Activated naive CD8-positive, alpha-beta T cell treated with anti-CD3 and anti-CD28 coated beads, Interleukin-2, amount 10 ng/mL, durations not matched to agents 7 days and 5 days (primary cell): ENCODE measurements around the gene SEC14L1. TPM values are rescaled to one million over a fixed set of nuclear protein-coding genes. Genes with fewer than 3 reads are reported as not detected.

Experiments
- ATAC-seq: fragments of 150-1000 bp; cut with Tn5 transposase; one replicate; pipeline ENCODE4 v1.10.0; 2021; ENCODE audit warnings: low read depth, moderate library complexity
- POLR2A ChIA-PET: fragments of 350-600 bp; sonication (Branson Sonifier 250); formaldehyde crosslinking; loops from one replicate; lab custom pipeline; 2021; ENCODE audit warnings: antibody characterized with exemption; lab: Charles Lee
- DNase-seq: peaks from one replicate; pipeline ENCODE4 v3.0.0; 2021
- H3K27ac Mint-ChIP-seq: one replicate; pipeline ENCODE4 v1.8.0; 2022; ENCODE audit warnings: mild to moderate bottlenecking, mixed read lengths
- H3K27me3 Mint-ChIP-seq: one replicate; pipeline ENCODE4 v1.8.0; 2022; ENCODE audit warnings: mild to moderate bottlenecking, moderate library complexity, mixed read lengths
- H3K36me3 Mint-ChIP-seq: one replicate; pipeline ENCODE4 v1.8.0; 2021; ENCODE audit warnings: mild to moderate bottlenecking, mixed read lengths
- H3K4me1 Mint-ChIP-seq: one replicate; pipeline ENCODE4 v1.8.0; 2021; ENCODE audit warnings: mixed read lengths
- H3K4me3 Mint-ChIP-seq: one replicate; pipeline ENCODE4 v1.8.0; 2022; ENCODE audit warnings: mild to moderate bottlenecking, moderate library complexity, mixed read lengths
- H3K9me3 Mint-ChIP-seq: one replicate; pipeline ENCODE4 v1.8.0; 2021; ENCODE audit warnings: mixed read lengths
- total RNA-seq, 2 experiments: library from RNA; stranded (reverse); gene quantifications; one replicate each; pipeline ENCODE4 v1.2.3, GENCODE V29; 2021

Gene SEC14L1
- total RNA-seq, 2 experiments from 2014 or later, result 74.6 to 77.5 TPM

- Mint-ChIP-seq H3K4me3 (no peak overlapping the region), H3K4me1 (peaks cover 44% of the 10 kb centered on the region), H3K9me3 (peaks cover 7% of the 10 kb centered on the region), H3K27me3 (no peaks in the 10 kb centered on the region), H3K27ac (peak overlapping the region; percentile 4), H3K36me3 (peaks cover 52% of the 10 kb centered on the region)
- POLR2A ChIA-PET, result no interaction called here
- DNase-seq, result no peak
- no peak for ATAC-seq
Observed at GRCh38 chr17:77163001-77163400, 22.2 kb downstream of the SEC14L1 start.

GRCh38 chr17:77163511-77164280 lies 22.9 kb downstream of the SEC14L1 start:
- no peaks in the 10 kb centered on the region for H3K27me3 Mint-ChIP-seq
- no peak overlapping the region for H3K4me3 Mint-ChIP-seq
- H3K27ac Mint-ChIP-seq, result peak overlapping the region; percentile 55
- DNase-seq, result no peak
- H3K36me3 Mint-ChIP-seq, result peaks cover 54% of the 10 kb centered on the region
- H3K4me1 Mint-ChIP-seq, result peaks cover 42% of the 10 kb centered on the region
- ATAC-seq, result no peak
- POLR2A ChIA-PET, result interaction anchor here (1.1 to 1.2 kb wide), 2 partner anchors 20 to 23 kb away, joined by 4 read pairs; partner anchors contain the start of gene SEC14L1
- peaks cover 9% of the 10 kb centered on the region for H3K9me3 Mint-ChIP-seq

GRCh38 chr17:77164483-77165091 lies 23.8 kb downstream of the SEC14L1 start:
- DNase-seq (no peak), ATAC-seq (no peak)
- Mint-ChIP-seq H3K27ac (peak overlapping the region; percentile 76), H3K4me1 (peaks cover 42% of the 10 kb centered on the region), H3K27me3 (no peaks in the 10 kb centered on the region), H3K9me3 (peaks cover 11% of the 10 kb centered on the region), H3K36me3 (peaks cover 63% of the 10 kb centered on the region), H3K4me3 (peak overlapping the region; percentile 44)
- POLR2A ChIA-PET, result interaction anchor here (0.6 to 1.2 kb wide), 3 partner anchors 19 to 74 kb away, joined by 4 read pairs; partner anchors contain the start of gene SEC14L1

- Mint-ChIP-seq H3K36me3 (peaks cover 70% of the 10 kb centered on the region), H3K27ac (peak overlapping the region; percentile 76), H3K4me3 (peak overlapping the region; percentile 44), H3K27me3 (no peaks in the 10 kb centered on the region), H3K4me1 (peaks cover 41% of the 10 kb centered on the region), H3K9me3 (peaks cover 18% of the 10 kb centered on the region)
- POLR2A ChIA-PET, result no interaction called here
- DNase-seq (no peak), ATAC-seq (no peak)
Observed at GRCh38 chr17:77165577-77165976, 24.8 kb downstream of the SEC14L1 start.

DNA sequence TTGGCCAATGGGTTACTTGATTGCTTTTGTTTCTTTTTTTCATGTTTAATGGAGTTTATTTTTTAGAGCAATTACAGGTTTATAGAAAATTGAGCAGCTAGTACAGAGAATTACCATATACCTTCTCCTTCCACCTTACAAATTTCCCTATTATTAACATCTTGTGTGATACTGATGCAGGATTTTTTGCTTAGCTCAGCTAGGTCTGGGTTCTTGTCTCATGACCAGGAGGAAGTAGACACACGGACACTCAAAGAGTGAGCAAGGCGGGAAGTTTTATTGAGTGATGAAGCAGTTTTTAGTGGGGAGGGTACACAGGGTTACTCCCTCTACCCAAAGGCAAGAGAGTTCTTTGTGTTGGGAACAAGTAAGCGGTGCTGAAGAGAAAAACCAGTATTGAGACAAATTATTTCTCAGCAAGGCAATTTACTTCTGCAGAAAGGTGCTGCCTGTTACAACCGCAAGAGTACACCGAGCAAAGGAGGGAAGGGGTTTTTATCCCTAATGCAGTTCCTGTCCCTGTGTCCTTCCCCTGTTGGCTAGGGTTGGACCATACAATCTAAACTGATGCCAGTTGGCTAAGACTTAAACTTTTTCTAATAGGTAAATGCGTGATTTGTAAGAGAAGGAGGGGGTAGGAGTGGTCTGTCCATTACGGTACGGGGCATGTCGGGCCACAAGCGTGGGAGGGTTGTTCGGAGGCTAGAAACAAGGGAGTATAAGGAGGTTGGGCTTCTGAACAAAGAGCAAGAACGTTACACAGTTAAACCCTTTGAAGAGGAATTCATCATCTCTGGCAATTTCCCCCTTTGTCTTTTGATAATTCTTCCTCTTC lies 26.9 kb downstream of the SEC14L1 start:
- POLR2A ChIA-PET, result interaction anchor here (1.4 kb wide), 1 partner anchor 18 kb away, joined by 3 read pairs; no protein-coding TSS in a partner anchor
- H3K4me1 Mint-ChIP-seq, result peaks cover 29% of the 10 kb centered on the region
- peaks cover 82% of the 10 kb centered on the region for H3K36me3 Mint-ChIP-seq
- H3K4me3 Mint-ChIP-seq, result no peak overlapping the region
- no peak overlapping the region for H3K27ac Mint-ChIP-seq
- no peaks in the 10 kb centered on the region for H3K27me3 Mint-ChIP-seq
- no peak for ATAC-seq
- DNase-seq, result no peak
- peaks cover 24% of the 10 kb centered on the region for H3K9me3 Mint-ChIP-seq

DNA sequence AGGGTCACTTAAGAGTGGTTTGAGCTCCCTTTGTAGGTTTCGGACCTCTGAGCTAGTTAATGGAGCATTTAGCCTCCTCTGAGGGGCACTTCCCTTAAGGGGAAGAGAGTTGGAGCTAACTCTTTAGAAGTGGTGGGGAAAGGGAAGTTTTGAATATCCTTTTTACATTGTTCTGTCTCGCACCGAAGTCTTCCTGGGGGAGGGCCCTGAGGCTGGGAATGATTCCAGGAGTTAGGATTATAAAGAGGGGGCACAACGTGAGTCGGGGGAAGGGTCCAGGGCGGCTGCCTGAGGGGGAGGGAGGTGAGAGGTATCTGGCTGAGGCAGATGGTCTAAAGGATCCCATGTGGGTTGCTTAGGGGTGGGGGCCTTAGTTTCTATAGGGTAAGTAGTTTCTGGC lies 32.3 kb downstream of the SEC14L1 start:
- POLR2A ChIA-PET, result no interaction called here
- peaks cover 36% of the 10 kb centered on the region for H3K9me3 Mint-ChIP-seq
- H3K4me1 Mint-ChIP-seq, result peaks cover 7% of the 10 kb centered on the region
- H3K27me3 Mint-ChIP-seq, result no peaks in the 10 kb centered on the region
- no peak overlapping the region for H3K27ac Mint-ChIP-seq
- H3K36me3 Mint-ChIP-seq, result peaks cover 82% of the 10 kb centered on the region
- H3K4me3 Mint-ChIP-seq, result no peak overlapping the region
- ATAC-seq (no peak), DNase-seq (no peak)

- H3K27ac Mint-ChIP-seq, result no peak overlapping the region
- POLR2A ChIA-PET, result no interaction called here
- no peak for DNase-seq
- H3K36me3 Mint-ChIP-seq, result peaks cover 73% of the 10 kb centered on the region
- no peak for ATAC-seq
- H3K27me3 Mint-ChIP-seq, result no peaks in the 10 kb centered on the region
- H3K9me3 Mint-ChIP-seq, result peaks cover 29% of the 10 kb centered on the region
- H3K4me1 Mint-ChIP-seq, result peaks cover 14% of the 10 kb centered on the region
- H3K4me3 Mint-ChIP-seq, result no peak overlapping the region
Observed at GRCh38 chr17:77174928-77175661, 34.3 kb downstream of the SEC14L1 start.

GRCh38 chr17:77177002-77177741 lies 36.4 kb downstream of the SEC14L1 start:
- H3K27ac Mint-ChIP-seq, result no peak overlapping the region
- DNase-seq (no peak), ATAC-seq (no peak)
- peaks cover 31% of the 10 kb centered on the region for H3K4me1 Mint-ChIP-seq
- peaks cover 23% of the 10 kb centered on the region for H3K9me3 Mint-ChIP-seq
- no peak overlapping the region for H3K4me3 Mint-ChIP-seq
- no peaks in the 10 kb centered on the region for H3K27me3 Mint-ChIP-seq
- POLR2A ChIA-PET, result interaction anchor here (0.6 to 1.2 kb wide), 2 partner anchors 11 to 35 kb away, joined by 3 to 6 read pairs; no protein-coding TSS in a partner anchor
- peaks cover 65% of the 10 kb centered on the region for H3K36me3 Mint-ChIP-seq

GRCh38 chr17:77178050-77178449 lies 37.3 kb downstream of the SEC14L1 start:
- Mint-ChIP-seq H3K4me3 (no peak overlapping the region), H3K9me3 (peaks cover 17% of the 10 kb centered on the region), H3K36me3 (peaks cover 58% of the 10 kb centered on the region), H3K27me3 (no peaks in the 10 kb centered on the region), H3K4me1 (peaks cover 39% of the 10 kb centered on the region), H3K27ac (no peak overlapping the region)
- no peak for ATAC-seq
- POLR2A ChIA-PET, result interaction anchor here (1.2 to 1.3 kb wide), 2 partner anchors 11 to 38 kb away, joined by 3 to 6 read pairs; partner anchors contain the start of gene SEC14L1
- no peak for DNase-seq

GRCh38 chr17:77178563-77178962 lies 37.8 kb downstream of the SEC14L1 start:
- Mint-ChIP-seq H3K36me3 (peaks cover 53% of the 10 kb centered on the region), H3K9me3 (peaks cover 12% of the 10 kb centered on the region), H3K27ac (no peak overlapping the region), H3K4me1 (peaks cover 43% of the 10 kb centered on the region), H3K4me3 (no peak overlapping the region), H3K27me3 (no peaks in the 10 kb centered on the region)
- POLR2A ChIA-PET, result interaction anchor here (1.3 kb wide), 1 partner anchor 38 kb away, joined by 3 read pairs; the partner anchor contains the start of gene SEC14L1
- no peak for DNase-seq
- no peak for ATAC-seq

DNA sequence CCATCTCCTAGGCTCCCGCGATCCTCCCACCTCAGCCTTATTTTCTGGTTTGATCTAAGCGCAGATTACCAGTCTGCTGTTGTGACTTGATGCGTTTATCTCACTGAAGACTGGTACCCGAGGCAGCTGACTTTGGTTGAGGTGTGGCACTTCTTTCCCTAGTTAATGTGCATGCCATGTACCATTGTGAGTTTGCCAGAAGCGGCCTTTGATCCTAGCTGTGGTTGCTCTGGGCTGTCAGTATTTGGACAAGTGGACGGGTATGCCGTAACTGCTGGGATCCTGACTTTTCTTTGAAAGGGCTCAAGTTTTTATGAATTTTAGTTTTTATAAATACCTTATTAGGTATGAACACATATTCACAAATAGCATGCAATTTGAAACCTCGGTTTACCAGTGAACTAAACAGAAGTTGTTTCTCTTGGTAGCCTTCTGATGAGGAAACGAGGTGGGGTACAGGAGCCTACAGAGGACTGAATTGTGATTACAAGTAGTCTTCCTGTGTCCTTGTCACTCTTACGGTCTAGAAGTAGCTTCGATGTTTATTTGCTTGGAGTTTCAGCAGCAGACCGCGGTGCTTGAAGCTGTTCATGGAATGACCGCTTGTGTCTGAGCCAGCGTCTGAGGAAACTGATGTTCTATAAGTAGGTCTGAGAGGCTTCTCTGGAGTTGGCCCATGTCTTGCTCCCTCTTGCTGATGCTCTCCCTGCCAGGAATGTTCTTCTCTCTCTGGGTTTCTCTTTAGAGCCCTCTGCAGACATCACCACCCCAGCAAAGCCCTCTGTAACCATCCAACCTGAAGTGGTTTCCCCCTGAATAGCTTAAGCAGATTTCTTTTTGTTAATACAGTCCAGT lies 40.0 kb downstream of the SEC14L1 start:
- Mint-ChIP-seq H3K27ac (peak overlapping the region; percentile 81), H3K36me3 (peaks cover 34% of the 10 kb centered on the region), H3K9me3 (peaks cover under 1% of the 10 kb centered on the region), H3K4me3 (no peak overlapping the region), H3K4me1 (peaks cover 40% of the 10 kb centered on the region), H3K27me3 (no peaks in the 10 kb centered on the region)
- DNase-seq (no peak), ATAC-seq (no peak)
- POLR2A ChIA-PET, result interaction anchor here (2.8 kb wide), 1 partner anchor 40 kb away, joined by 11 read pairs; the partner anchor contains the start of gene SEC14L1
